Iris pigment epithelial cell (primary cell): ENCODE data around the gene MTA1.
A peak's percentile ranks its signal among the peaks of the same experiment; 100 is the strongest.

Source experiments
- DNase-seq: peaks from one replicate; pipeline ENCODE4 v3.0.0-alpha.2; 2011; ENCODE audit warnings: low read depth

Gene MTA1

DNA sequence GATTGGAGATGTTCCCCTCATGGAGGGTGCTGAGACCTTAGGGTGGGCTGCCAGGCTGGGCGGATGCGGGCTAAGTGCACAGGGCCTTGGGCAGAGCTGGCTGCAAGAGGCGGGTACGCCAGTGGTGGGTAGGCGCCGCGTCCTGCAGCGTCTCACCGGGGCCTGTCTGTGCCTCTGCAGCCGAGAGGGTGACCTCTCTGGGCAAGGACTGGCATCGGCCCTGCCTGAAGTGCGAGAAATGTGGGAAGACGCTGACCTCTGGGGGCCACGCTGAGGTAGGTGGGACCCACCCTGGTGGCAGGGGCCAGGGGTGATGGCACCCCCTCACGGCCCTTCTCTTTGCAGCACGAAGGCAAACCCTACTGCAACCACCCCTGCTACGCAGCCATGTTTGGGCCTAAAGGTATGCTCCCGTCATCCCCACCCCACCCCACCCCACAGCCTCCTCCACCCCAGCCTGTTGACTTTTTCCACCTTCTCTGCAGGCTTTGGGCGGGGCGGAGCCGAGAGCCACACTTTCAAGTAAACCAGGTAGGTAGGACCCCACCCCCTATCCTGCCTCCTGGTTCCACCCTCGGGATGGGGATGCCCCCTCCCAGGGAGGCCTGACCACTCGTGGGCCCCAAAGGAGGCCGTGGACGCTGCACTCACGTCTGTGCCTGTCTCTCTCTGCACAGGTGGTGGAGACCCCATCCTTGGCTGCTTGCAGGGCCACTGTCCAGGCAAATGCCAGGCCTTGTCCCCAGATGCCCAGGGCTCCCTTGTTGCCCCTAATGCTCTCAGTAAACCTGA is 68.6 kb downstream of the MTA1 start:
- no peak for DNase-seq

DNA sequence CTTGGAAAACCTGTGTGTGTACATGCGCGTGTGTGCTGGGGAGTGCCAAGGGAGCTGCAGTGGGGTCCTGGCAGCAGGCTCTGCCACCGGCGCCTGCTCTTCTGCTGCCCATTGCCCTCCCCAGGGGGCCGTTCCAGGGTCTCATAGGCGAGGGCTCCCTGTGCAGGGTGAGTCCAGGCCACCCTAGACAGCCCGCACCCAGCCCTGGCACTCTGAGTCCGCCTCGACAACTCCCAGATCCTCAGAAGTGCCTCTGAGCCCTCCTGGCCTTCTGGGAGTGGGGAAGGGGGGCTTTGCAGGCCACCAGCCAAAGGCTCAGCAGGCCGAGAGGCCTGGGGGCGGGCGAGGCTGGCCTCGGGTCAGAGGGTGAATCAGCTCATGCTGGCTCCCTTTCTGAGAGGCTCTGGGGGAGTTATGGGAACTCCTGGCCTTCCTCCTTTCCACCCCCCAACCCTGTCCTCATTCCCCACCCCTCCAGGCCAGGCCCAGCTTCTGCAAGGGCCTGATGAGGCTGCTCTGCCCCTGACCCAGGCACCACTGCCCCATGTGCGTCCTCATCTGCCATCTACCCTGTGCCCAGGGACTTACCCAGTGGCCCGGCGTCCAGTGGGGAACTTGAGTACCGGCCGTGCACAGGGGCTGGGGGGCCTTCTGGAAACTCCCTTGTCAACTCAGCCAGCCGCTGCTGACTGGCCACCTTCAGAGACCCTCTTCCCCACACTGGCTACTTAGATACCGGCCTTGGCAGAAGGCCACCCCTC is 69.3 kb downstream of the MTA1 start:
- no peak for DNase-seq

DNA sequence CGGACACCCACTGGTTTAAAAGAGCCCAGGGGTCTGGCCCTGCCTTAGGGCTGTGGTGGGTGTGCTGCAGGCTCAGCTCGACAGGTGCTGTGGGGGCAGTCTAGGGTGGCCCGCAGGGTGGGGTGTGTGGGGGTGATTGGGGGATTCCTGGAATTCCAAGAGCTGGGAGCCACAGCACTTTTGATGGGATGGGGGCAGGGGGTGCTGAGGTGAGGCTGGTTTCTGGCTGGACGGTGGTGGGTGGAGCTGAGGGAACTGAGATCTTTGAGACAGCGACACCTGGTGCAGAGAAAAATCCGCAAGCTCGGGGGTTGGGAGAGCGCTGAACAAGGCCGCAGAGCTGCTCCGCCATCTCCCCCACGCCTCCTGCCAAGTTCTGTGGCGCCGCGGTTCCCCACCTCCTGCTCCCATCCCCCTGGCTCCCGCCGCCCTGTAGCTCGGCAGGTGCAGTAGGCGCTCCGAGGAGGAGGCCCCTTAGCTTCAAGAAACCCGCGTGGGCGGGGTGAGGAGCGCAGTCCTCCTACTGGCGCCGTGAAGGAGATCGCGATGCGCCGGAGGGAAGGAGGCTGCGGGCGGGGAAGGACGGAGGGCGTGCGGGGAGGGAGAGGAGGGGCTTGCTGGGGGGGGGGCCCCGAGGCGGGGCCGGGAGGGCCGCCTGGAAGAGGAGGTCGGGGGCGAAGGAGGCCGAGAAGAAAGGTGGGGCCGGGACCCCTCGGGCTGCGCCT is 70.1 kb downstream of the MTA1 start:
- DNase-seq, result peak; percentile 84

DNA sequence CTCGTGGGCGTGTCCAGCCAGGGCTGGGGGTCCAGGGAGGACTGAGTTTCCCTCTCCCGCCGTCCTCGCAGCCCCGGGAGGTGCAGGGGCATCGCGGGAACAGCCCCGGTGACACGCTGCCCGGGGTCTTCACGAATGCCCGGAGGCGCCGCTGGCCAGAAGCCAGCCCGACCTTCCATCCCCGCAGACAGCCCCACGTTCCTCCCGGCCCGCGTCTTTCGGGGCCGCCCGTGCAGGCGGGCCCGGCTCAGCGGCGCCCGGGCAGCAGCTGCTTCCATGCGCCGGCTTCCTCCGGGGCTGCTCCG is 70.6 kb downstream of the MTA1 start:
- no peak for DNase-seq

DNA sequence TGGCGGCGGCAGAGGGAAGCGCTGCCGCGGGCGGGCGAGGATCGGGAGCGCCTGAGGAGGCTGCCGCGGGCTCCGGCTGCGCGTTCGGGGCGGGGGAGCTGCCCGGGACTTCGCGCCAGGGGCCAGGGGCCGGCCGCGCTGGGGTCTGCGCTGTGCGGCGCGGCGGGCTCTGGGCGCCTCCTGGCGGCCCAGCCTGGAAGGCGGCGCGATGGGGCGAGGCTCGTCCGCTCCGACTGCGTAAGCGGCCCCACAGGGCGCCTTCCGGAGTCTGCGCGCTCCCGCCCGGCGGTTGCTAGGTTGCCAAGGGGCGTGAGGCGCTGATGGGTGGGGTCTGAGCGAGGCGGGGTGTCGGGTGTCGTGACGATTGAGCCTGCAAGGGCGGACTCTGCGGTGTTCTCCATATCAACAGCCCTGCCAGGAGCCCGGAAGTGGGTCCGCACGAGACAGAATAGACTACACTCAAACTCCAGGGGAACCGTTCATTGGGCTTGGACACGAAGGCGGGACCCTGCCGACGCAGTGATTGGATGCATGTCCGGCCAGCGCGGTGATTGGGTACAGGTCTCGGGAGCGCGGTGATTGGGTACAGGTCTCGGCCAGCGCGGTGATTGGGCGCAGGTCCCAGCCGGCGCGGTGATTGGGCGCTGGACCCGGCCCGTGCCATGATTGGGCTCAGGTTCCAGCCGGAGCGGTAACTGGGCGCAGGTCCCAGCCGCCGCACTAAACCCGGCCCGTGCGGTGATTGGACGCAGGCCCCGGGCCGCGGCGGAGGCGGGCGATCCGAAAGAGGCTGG is 71.1 kb downstream of the MTA1 start, which contains the start of gene TEDC1:
TEDC1 (plus strand) TSS at position 675 of the 794 bp plus-strand sequence. CDS start 130 bp downstream, outside the sequence.
- DNase-seq, result peak; percentile 100

DNA sequence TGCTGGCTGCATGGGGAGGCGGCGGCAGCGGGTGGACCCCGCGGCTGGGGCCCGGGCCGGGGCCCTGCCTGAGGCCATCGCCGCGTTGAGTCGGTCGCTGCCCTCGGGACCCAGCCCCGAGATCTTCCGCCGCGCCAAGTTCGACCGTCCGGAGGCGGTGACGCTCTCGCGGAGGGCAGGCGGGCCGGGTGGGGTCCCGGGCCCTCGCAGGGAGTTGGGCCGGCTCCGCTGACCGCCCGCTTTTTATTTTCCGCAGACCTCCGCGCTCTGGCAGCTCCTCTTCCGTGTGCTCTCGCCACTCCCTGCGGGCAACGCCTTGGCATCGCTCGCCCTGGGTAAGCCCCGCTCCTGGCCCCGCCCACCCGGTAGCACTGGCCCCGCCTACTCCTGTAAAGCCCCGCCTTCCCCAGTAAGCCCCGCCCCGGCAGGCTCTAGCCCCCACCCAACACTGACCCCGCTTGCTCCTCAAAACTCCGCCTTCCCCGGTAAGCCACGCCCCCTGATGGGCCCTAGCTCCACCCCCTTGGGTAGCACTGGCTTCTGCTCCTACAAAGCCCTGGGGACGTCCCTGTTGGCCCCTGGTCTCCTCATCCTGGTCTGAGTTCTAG is 71.8 kb downstream of the MTA1 start:
- DNase-seq, result peak; percentile 35

DNA sequence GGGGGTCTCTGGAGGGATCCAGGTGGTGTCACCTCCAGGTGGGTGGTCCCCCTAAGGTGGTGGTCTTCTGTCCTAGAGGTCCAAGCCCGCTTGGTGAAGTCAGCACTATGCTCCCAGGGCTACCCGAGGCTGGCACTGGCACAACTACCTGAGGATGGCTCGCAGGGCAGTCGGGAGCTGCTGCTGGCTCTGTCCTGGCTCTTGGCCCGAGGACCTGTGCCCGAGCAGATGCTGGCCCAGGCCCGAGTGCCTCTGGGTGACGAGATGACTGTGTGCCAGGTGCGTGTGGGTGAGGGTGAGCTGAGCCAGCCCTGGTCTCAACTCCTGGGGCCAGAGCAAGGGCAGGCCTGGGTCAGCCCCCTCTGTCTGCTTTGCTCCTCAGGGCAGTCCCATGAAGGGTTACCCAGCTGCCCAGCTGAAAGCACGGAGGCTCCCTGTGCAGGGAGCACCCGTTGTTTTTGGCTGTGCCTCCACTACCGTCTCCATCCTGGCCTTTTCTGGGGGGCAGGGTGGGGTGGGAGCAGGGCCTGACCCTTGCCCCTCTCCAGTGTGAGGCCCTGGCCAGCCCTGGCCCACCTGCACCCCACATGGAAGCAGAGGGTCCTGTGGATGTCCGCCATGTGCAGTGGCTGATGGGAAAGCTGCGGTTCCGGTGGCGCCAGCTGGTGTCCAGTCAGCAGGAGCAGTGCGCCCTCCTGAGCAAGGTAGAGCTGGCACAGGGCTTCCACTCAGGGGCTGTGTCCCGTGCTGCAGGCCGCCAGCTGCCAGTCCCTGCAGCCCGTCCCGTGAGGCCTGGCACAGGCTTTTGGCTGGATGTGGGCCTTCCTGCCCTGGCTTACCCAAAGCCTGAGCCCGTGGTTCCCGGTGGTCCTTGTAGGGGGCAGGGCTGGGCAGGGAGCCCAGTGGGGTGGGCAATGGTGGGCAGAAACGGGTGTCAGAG is 72.7 kb downstream of the MTA1 start:
- DNase-seq, result no peak

DNA sequence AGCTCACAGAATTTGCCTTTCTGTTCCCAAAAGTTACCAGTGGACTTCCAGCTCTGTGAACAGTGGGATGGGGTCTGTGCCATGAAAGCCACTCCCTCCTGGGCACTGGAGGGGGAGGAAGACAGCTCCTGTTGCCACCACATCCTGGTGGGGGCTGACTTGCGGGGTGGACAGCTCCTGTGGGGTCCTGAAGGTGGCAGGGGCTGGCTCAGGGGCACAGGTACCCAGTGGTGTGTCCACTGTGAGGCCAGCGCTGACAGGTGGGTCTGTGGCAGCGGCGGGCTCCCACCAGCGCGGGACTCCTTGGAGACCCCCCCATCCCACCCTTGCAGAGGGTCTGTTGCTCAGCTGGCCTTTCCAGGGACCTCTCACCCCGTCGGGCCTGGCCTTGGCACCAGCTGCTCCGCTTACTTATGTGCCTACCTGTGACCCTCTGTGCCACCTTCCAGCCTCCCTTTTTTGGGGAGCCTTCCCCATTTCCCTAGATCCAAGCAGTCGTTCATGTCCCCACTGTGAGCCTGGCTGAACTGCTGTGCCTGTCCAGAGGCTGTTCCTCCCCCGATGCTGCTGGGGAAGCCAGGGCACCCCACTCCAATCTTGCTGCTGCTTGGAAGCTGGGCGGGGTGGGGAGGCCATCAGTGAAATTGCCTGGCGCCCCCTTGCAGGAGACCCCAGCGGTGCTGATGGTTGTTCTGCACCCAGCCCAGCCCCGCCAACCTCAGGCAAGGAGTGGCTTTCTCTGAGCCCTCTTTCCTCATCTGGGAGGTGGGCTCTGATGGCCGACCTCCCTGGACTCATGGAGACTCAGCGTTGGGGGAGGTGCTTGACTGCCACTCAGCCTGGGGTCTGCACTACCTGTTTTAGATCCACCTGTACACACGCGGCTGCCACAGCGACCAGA is 73.6 kb downstream of the MTA1 start:
- DNase-seq, result no peak

DNA sequence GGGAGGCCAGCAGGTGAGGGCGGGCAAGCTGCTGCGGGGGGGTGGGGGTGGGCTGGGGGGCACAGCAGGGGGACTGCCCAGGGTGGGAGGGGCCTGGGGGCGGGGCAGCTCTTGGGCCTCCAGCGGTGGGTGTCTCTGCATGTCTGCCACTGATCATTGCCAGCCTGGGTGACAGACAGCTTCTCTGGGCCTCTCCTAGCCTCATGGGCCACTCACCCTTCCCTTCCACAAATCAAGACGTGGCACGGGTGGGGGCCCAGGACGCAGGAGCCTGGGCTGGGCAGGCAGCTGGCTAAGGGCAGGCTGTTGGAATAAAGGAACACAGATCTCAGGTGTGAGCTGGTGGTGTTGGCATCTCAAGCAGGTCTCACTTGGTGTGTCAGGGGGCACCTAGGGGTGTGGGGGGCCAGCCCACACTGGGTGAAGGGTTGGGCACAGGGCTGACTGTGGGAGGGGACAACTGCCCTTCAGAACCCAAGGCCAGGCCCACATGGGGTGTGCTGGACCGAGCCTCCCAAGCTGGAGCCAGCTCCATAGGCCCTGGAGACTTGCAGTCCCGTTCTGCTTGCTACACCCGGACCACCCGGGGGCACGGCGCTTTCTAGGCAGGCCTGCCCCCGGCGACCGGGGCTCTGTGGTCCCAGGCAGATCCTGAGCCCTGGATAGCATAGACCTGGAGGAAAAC is 74.4 kb downstream of the MTA1 start:
- no peak for DNase-seq

DNA sequence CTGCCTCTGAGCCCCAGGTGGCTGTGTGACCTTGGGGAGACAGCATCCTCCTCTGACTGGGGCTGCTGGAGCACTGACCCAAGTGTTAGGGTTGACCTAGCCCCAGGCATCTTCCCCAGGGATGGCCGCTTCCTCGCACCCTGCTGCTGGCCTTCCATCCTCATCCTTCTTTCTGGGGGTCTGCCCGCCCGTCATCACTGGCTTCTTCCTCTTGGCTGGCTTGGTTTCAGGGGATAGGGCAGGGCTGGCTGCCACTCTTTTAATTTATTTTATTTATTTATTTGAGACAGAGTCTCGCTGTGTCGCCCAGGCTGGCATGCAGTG is 74.9 kb downstream of the MTA1 start:
- no peak for DNase-seq

DNA sequence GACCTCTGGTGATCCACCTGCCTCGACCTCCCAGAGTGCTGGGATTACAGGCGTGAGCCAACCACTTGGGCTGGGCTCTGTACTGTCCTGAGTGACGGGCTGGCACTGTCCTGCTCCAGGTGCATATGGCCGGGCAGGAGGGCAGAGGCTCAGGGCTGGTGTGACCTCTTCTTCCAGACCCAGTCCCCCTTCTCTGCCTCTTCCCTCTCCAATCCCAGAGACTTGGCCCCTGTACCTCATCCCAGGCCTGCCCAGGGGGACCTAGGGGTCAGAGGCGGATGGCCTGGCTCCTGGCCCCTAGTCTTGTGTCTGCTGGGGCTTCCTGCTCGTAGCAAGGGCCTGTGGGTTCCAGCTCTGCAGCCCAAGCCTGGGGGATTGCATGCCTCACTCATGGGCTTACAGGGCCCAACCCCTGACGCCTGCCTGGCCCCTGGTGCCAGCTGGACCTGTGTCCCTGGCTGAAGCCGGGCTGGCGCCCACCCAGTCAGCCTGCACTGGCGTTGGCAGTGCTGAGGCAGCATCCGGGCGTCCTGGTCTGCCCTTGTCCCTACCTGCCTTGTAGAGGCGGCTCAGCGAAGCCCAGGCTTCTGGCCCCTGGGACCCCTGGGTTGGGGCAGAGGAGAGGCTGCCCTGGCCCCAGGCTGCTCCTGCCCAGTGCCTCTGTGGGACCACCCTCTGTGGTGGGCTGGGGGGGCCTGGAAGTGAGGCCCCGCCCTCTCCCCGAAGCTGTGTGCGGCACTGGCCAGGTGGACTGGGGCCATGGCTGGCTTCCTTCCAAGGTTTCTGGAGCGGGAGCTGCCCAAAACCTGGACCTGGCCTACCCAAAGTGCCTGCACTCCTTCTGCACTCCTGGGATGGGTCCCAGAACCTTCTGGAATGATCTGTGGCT is 75.7 kb downstream of the MTA1 start:
- no peak for DNase-seq

DNA sequence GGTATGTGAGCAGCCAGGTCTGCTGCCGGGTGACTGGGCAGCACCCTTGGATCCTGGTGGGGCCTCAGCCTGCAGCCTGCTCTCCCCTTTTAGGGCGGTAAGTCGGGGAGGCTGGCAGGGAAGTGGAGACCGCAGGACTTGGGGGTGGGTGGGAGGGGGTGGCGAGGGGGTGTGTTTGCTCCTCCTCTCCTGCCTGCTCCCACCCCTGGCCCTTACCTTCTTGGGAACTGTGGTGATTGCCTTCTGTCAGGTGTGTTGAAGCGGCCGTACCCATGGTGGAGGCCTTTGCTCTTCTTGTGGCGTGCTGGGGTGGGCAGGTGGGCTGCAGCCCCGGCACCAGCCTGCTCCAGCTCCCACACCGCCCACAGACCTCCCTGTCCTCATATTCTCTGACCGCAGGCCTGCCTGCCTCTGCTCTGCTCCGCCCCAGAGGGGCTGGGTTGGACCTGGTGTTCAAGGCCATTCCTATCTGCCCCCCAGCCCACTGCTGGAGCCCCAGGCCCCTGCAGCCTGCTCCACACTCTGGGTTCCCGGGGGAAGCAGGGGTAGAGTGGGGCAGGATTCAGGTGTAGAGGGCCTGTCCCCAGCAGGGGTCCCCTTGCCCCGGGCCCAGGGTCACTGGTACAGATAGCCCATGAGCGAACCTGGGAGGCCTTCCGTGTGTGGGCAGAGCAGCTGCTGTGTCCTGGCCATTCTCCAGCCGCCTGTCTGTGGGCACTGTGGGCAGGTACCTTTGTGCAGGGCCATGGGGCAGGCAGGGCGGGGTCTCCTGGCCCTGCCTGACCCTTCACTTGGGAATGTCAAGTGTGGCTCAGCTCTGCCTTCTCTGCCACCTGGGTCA is 76.6 kb downstream of the MTA1 start:
- no peak for DNase-seq

DNA sequence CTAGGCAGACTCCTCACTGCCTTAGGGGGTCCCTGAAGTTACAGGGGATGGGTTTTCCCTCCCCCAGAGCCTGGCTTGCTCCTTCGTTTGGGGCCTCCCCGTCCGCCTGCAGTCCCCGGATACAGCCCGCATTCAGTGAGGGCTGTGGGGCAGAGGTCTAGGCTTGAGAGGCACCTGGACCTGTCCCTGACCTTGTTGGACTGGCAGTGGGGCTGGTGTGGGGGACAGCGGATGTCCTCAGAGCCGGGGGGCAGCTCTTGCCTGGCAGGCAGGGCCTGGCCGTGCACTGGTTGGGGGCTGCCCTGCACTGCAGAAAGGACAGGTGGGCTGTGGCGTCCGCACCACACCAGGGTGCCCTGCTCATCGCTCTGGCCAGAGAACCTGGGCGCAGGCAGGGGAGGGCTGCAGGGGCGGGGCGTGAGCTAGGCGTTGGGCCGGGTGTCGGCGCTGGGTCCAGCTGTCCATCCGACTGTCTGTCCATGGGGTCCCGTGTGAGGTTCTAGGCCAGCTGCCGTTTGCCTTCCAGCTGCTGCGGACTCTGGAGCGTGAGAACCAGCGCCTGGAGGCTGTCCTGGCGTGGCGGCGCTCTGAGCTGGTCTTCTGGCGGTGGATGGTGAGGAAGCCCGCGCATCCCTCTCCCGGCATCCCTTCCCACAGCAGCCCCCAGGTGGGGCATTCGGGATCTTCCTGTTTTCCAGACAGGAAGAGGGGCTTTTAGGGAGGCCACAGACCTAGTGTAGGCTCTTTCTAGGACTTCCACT is 77.4 kb downstream of the MTA1 start:
- no peak for DNase-seq

DNA sequence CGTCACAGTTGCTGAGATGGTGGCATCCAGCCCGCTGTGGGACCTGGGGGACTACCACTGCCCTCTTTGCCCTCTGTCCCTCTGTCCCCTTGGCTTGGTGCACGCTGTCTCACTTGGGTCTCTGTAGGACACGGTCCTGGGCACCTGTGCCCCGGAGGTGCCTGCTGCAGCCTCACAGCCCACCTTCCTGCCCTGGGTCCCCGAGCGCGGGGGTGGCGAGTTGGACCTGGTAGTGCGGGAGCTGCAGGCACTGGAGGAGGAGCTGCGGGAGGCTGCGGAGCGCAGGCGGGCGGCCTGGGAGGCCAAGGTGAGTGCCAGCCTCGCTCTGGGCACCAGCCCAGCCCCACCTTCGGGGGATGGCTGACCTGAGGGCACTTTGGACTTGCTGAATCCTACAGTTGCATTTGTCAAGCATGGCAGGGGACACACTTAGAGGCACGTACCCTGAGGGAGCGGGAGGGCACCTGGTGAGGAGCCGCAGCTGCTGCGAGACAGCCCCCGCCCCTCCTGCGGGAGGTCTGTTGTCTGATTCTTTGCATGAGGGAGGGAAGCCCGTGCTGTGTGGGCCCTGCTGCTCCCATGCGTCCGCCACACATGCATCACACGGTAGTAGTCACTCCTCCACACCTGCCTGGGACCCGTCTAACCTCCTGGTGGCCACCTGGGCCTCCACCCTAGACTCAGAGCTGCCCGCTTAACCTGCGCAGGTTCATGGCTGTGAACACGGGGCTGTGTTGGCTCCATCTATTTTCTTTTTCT is 78.2 kb downstream of the MTA1 start:
- DNase-seq, result no peak

DNA sequence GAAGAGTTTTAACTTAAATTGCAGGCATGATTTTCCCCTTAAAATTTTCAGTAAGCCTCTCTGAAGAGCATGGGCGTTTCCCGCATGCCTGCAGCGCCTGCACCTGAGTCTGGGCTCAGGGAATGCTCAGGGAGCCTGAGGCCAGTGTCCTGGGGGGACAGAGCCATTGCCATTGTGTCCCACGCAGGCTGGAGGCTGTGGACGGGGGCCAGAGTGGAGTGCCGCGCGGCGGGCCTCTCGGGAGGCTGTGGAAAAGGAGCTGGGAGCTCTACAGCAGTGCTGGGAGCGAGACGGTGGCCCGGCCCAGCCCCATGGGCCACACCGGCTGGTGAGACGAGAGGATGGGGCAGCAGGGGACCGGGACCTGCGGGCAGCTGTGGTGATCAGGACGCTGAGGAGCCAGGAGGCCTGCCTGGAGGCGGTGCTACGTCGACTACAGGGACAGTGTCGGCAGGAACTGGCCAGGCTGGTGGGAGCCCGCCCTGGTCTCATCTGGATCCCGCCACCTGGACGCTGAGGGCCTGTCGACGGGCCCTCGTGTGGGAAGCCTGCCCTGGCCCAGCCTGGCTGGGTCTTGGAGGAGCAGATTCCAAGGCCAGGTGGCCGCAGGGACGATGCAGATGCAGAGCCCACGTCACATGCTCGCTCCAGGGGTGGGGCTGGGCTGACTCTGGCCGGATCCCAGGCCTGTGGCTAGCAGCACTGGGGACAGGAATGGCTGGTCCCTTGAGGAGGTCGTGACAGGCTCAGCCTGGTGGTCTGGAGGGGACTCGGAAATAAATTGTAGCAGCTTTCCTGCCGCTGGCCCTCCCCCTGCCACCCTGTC is 79.0 kb downstream of the MTA1 start:
- DNase-seq, result no peak
